ENCODE measurements around the gene MMP13.
"Not testable (repeated sequence)": the region's sequence is repeated elsewhere in the genome, so short reads cannot be mapped to it uniquely, and the experiment has no call there.

Gene MMP13

DNA sequence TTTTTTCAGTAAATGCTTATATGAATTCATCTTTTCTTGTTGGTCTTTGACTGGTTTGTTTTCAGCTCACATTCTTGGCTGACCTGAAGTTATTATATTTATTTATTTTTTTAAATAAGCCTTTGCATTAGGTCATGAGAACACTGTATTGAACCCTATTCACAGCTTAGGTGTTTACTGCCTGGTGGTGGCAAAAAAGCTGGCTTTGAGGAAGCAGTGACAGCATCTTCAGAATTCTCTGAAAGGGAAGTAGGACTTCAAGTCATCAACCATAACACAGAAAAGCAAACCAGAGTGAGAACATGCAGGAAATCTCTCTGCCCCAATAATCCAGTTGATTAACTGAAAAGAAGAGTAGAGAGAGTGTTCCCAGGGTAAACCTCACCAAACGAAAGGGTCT, 30.3 kb upstream of the MMP13 start:
- TF ChIP-seq, protein P1, sequence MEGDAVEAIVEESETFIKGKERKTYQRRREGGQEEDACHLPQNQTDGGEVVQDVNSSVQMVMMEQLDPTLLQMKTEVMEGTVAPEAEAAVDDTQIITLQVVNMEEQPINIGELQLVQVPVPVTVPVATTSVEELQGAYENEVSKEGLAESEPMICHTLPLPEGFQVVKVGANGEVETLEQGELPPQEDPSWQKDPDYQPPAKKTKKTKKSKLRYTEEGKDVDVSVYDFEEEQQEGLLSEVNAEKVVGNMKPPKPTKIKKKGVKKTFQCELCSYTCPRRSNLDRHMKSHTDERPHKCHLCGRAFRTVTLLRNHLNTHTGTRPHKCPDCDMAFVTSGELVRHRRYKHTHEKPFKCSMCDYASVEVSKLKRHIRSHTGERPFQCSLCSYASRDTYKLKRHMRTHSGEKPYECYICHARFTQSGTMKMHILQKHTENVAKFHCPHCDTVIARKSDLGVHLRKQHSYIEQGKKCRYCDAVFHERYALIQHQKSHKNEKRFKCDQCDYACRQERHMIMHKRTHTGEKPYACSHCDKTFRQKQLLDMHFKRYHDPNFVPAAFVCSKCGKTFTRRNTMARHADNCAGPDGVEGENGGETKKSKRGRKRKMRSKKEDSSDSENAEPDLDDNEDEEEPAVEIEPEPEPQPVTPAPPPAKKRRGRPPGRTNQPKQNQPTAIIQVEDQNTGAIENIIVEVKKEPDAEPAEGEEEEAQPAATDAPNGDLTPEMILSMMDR (IDR thresholded peaks at IDR 0.05; ENCODE audit: control insufficient read depth, extremely low read depth, insufficient read depth): no peak
- no peak for DNase-seq (ENCODE audit: low read depth)
- no peak overlapping the region for H3K4me3 ChIP-seq (ENCODE audit: low read depth, low read length)

DNA sequence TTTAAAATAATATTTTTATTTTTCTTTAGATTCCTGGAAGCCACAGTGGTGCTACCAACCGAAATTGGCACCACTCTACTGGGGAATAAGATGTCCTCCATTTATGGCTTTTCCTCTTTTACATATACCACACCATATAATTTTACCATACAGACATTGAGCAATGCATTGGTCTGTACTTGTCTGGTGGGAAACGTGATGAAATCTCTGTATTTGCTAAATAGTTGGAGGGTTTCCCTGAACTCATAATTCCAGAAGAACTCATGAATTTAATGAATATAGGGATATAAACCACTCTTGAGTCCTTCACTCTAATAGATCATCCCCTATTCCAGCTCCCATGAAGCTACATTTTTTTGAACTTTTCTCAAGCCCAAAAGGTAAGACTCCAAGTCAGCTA, 28.0 kb upstream of the MMP13 start:
- no peak overlapping the region for H3K4me3 ChIP-seq (ENCODE audit: low read depth, low read length)
- TF ChIP-seq, protein P1 (IDR thresholded peaks at IDR 0.05; ENCODE audit: control insufficient read depth, extremely low read depth, insufficient read depth): no peak
- DNase-seq (ENCODE audit: low read depth): no peak

DNA sequence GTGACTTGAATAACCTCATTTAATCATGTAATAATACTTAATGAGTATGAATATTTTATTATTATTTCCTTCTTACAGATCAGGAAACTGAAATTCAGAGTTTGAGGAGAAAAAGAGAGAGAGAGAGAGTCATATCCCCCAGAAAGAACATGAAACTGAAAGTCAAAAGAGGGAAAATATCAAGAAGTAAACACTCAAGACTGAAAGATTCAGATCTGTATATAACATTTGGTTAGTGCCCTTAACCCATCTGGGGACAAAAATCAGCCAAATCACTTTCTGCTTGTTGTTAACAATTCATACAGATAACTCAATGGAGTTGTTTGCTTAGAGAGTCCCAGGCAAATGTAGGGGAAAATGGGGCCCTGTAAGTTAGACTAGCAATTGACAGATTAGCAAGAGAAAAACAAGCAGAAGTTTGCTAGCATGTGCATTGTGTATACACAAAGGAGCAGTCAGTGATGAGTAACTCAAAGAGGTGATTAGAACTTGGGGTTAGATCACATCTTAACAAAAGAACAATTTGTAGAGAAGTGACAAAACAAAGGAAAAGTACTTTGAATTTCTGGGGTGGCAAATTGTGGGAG, 25.9 kb upstream of the MMP13 start:
- DNase-seq (ENCODE audit: low read depth): no peak
- TF ChIP-seq, protein P1 (IDR thresholded peaks at IDR 0.05; ENCODE audit: control insufficient read depth, extremely low read depth, insufficient read depth): no peak
- no peak overlapping the region for H3K4me3 ChIP-seq (ENCODE audit: low read depth, low read length)

DNA sequence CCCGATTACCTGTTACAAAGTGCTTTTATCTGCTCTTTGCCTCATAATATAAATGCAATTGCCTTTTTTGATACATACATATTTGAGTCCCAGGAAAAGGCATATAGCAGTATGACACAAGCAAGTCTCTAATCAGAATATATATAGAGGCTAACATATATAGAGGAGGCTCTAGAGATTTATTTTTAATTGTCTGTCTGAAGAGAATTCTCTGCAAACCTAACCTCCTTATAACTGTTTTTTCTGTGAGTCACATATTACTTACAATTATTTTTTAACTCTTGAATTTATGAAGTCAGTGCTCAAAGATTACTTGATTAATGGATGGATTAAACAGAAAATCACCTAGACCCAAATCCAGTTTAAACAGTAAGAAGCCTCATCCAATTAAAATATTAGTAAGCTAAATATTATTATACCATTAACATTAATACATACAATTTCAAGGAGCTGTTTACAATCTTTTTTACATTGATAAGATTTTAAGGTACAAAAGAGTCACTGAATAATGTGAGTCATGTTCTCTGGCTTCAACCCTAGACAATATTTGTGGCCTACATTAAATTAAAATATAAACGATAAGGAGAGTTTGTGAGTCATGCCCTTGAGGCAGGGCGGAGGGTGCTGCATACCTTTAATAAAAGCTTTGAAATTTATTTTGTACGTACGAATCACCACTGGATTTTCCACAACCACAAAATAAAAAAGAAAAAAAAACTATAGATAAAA, 19.2 kb upstream of the MMP13 start:
- H3K4me3 ChIP-seq (ENCODE audit: low read depth, low read length): no peak overlapping the region
- TF ChIP-seq, protein P1 (IDR thresholded peaks at IDR 0.05; ENCODE audit: control insufficient read depth, extremely low read depth, insufficient read depth): no peak
- no peak for DNase-seq (ENCODE audit: low read depth)

DNA sequence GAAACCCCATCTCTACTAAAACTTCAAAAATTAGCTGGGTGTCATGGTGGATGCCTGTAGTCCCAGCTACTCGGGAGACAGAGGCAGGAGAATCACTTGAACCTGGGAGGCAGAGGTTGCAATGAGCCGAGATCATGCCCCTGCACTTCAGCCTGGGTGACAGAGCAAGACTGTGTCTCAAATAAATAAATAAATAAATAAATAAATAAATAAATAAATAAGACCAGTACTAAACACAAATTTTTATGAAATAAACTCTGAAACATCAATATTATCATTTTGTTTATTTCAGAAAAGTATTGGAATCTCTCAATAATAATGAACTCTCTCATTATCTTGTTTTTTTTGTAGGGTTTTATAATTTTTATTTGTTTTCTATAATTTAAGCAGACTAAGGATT, 18.2 kb upstream of the MMP13 start:
- H3K4me3 ChIP-seq (ENCODE audit: low read depth, low read length); DNase-seq (ENCODE audit: low read depth): not testable (repeated sequence)

DNA sequence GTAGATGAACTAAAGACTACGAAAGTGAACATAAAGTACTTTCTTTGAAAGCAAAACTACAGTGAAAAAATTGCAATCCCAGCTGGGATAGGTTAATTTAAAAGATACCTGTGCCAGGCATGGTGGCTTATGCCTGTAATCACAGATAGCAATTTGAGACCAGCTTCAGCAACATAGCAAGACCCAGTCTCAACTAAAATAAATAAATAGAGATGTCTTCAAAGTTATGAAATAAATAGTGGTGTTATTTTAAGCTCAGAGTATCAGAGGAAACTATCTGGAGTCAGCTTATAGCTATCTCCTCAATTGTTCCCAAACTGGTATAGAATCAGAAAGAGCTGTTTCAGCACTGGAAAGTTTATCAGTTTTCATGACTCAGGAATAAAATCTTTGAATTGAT, 17.3 kb upstream of the MMP13 start:
- DNase-seq (ENCODE audit: low read depth): no peak
- TF ChIP-seq, protein P1 (IDR thresholded peaks at IDR 0.05; ENCODE audit: control insufficient read depth, extremely low read depth, insufficient read depth): no peak
- no peak overlapping the region for H3K4me3 ChIP-seq (ENCODE audit: low read depth, low read length)

DNA sequence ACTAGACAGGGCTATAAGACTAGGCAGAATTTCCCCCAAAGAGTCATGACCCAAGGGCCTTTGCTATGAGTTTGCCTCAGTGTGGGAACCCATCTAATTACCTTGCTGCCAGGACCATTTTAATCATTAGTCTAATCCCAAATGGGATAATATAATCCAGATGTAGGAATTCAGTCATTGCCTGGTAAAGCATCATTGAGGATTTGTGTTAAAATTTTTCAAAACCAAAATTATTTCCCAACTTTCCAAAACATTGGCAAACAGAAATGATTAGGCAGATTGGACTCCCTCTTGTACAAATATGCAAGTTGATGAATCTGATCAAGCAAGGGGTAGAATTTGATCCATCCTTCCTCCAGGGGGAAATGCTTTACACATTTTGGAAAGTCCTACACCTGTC, 16.2 kb upstream of the MMP13 start:
- DNase-seq (ENCODE audit: low read depth): no peak
- TF ChIP-seq, protein P1 (IDR thresholded peaks at IDR 0.05; ENCODE audit: control insufficient read depth, extremely low read depth, insufficient read depth): no peak
- H3K4me3 ChIP-seq (ENCODE audit: low read depth, low read length): no peak overlapping the region
